Astrocyte (in vitro differentiated cells and primary cell): ENCODE results near the gene ATOSB. TPM values are rescaled to one million over a fixed set of nuclear protein-coding genes. Genes with fewer than 3 reads are reported as not detected.

Experiments used
- DNase-seq: peaks from one replicate; pipeline ENCODE4 v3.0.0-alpha.2; 2010; ENCODE audit warnings: low read depth
- FAIRE-seq: peaks from 2 replicates; lab custom pipeline; 2011; peaks lifted over from hg19 to GRCh38; lab: Jason Lieb, UNC
- H2AFZ ChIP-seq: 2 replicates; pipeline ENCODE4 v1.6.0; 2012; ENCODE audit warnings: low read depth, low read length, inconsistent platforms
- H3K27ac ChIP-seq: 2 replicates; pipeline ENCODE4 v1.5.1; 2011; ENCODE audit warnings: low read depth, low read length, inconsistent platforms
- H3K27me3 ChIP-seq: 2 replicates; pipeline ENCODE4 v1.6.0; 2011; ENCODE audit warnings: low read length, inconsistent platforms; ENCODE audit not compliant: insufficient read depth
- H3K36me3 ChIP-seq: 2 replicates; pipeline ENCODE4 v1.5.1; 2011; ENCODE audit warnings: low read length, inconsistent platforms; ENCODE audit not compliant: insufficient read depth
- H3K4me1 ChIP-seq: 2 replicates; pipeline ENCODE4 v1.5.1; 2011; ENCODE audit warnings: low read length, inconsistent platforms; ENCODE audit not compliant: insufficient read depth
- H3K4me2 ChIP-seq: 2 replicates; pipeline ENCODE4 v1.6.0; 2012; ENCODE audit warnings: low read length, inconsistent platforms
- H3K4me3 ChIP-seq: 2 replicates; pipeline ENCODE4 v1.5.1; 2011; ENCODE audit warnings: low read depth, mild to moderate bottlenecking, low read length, inconsistent platforms; ENCODE audit not compliant: insufficient read depth
- H3K79me2 ChIP-seq: 2 replicates; pipeline ENCODE4 v1.6.0; 2012; ENCODE audit warnings: mild to moderate bottlenecking, low read length, inconsistent platforms; ENCODE audit not compliant: insufficient read depth
- H3K9ac ChIP-seq: 2 replicates; pipeline ENCODE4 v1.6.0; 2012; ENCODE audit warnings: mild to moderate bottlenecking, low read length, inconsistent platforms
- H3K9me3 ChIP-seq: 2 replicates; pipeline ENCODE4 v1.5.1; 2012; ENCODE audit warnings: low read depth, mild to moderate bottlenecking, low read length, inconsistent platforms; ENCODE audit not compliant: insufficient read depth
- H4K20me1 ChIP-seq: 2 replicates; pipeline ENCODE4 v1.6.0; 2012; ENCODE audit warnings: low read length, inconsistent platforms; ENCODE audit not compliant: insufficient read depth
- H3K27ac Mint-ChIP-seq: one replicate; pipeline ENCODE4 v1.8.0; 2021; ENCODE audit warnings: mild to moderate bottlenecking, mixed read lengths; ENCODE audit not compliant: unreplicated experiment
- H3K27me3 Mint-ChIP-seq: one replicate; pipeline ENCODE4 v1.8.0; 2021; ENCODE audit warnings: low read depth, mixed read lengths; ENCODE audit not compliant: unreplicated experiment
- H3K36me3 Mint-ChIP-seq: one replicate; pipeline ENCODE4 v1.8.0; 2021; ENCODE audit warnings: low read depth, mixed read lengths; ENCODE audit not compliant: unreplicated experiment
- H3K4me1 Mint-ChIP-seq: one replicate; pipeline ENCODE4 v1.8.0; 2021; ENCODE audit warnings: low read depth, mixed read lengths; ENCODE audit not compliant: unreplicated experiment
- H3K4me3 Mint-ChIP-seq: one replicate; pipeline ENCODE4 v1.8.0; 2021; ENCODE audit warnings: mild to moderate bottlenecking, moderate library complexity, mixed read lengths; ENCODE audit not compliant: unreplicated experiment
- H3K9me3 Mint-ChIP-seq: one replicate; pipeline ENCODE4 v1.8.0; 2021; ENCODE audit warnings: mild to moderate bottlenecking, mixed read lengths; ENCODE audit not compliant: unreplicated experiment
- CTCF ChIP-seq: IDR thresholded peaks from 2 replicates; pipeline ENCODE4 v1.5.1; 2011; ENCODE audit warnings: low read depth, mild to moderate bottlenecking, inconsistent platforms, low read length, moderate library complexity; ENCODE audit not compliant: insufficient read depth
- EZH2 ChIP-seq: IDR thresholded peaks from 2 replicates; pipeline ENCODE4 v1.6.1; 2012; ENCODE audit warnings: mild to moderate bottlenecking, low read length, inconsistent platforms; ENCODE audit not compliant: insufficient read depth
- total RNA-seq: library from RNA; stranded (reverse); gene quantifications from 2 replicates; pipeline ENCODE4 v1.2.1, GENCODE V29; 2021

ATOSB gene
- total RNA-seq, 1 donor from 2014 or later = 68.9 TPM

GRCh38 chr9:35096035-35096849 is 19.4 kb downstream of the ATOSB start, which contains the start of gene PIGO:
Gene PIGO (minus strand): TSS chr9:35096591. CDS start chr9:35095565, 1,026 bp downstream.
- no peaks in the 10 kb centered on the region for H4K20me1 ChIP-seq
- peak within 1 kb of the TSS; percentile 83 for H3K4me3 Mint-ChIP-seq
- H3K79me2 ChIP-seq = peaks cover 13% of the 10 kb centered on the region
- H3K27me3 ChIP-seq = no peaks in the 10 kb centered on the region
- no peaks in the 10 kb centered on the region for H3K9me3 Mint-ChIP-seq
- no peak for FAIRE-seq
- peaks cover 16% of the 10 kb centered on the region for H3K36me3 ChIP-seq
- no peaks in the 10 kb centered on the region for H3K4me1 ChIP-seq
- TF ChIP-seq EZH2 (no peak), CTCF (peak; percentile 58)
- peak within 1 kb of the TSS; percentile 86 for H3K27ac Mint-ChIP-seq
- peak within 1 kb of the TSS; percentile 89 for H3K4me3 ChIP-seq
- DNase-seq = peak; percentile 64
- H3K27me3 Mint-ChIP-seq = no peaks in the 10 kb centered on the region
- peak within 1 kb of the TSS; percentile 89 for H3K4me2 ChIP-seq
- H3K9ac ChIP-seq = peak within 1 kb of the TSS; percentile 97
- peaks cover 11% of the 10 kb centered on the region for H3K36me3 Mint-ChIP-seq
- peak within 1 kb of the TSS; percentile 94 for H3K27ac ChIP-seq
- H3K9me3 ChIP-seq = no peaks in the 10 kb centered on the region
- no peaks in the 10 kb centered on the region for H3K4me1 Mint-ChIP-seq
- peak within 1 kb of the TSS; percentile 92 for H2AFZ ChIP-seq

GRCh38 chr9:35091536-35091935 is 24.1 kb downstream of the ATOSB start:
- Histone ChIP-seq H4K20me1 (no peaks in the 10 kb centered on the region), H3K4me1 (no peaks in the 10 kb centered on the region), H3K4me2 (no peak overlapping the region), H3K36me3 (peaks cover 8% of the 10 kb centered on the region), H3K27ac (no peak overlapping the region), H3K4me3 (no peak overlapping the region), H3K9me3 (no peaks in the 10 kb centered on the region), H3K9ac (no peak overlapping the region), H3K27me3 (no peaks in the 10 kb centered on the region), H3K79me2 (peaks cover 7% of the 10 kb centered on the region), H2AFZ (no peak overlapping the region)
- Mint-ChIP-seq H3K27ac (no peak overlapping the region), H3K4me1 (no peaks in the 10 kb centered on the region), H3K9me3 (no peaks in the 10 kb centered on the region), H3K4me3 (no peak overlapping the region), H3K27me3 (no peaks in the 10 kb centered on the region), H3K36me3 (peaks cover 21% of the 10 kb centered on the region)
- no peak for FAIRE-seq
- DNase-seq = no peak
- TF ChIP-seq CTCF (no peak), EZH2 (no peak)

DNA sequence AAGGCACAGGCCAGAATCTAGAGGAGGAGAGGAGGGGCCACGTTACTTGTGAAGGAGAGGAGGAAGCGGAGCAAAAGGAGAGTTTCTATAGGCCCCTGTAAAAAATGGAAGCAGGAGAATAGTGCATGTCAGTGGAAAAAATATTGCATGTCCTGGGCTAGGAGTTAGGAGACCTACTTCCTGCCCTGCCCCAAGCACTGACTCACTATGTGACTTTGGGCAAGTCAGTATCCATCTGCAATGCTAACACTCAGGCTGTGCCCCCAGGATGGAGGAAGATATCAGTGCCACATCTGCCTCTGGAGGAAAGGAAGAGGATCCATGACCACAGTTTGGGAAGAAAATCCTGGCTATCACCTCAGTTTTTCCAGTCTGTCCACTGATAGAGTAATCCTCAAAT is 26.2 kb downstream of the ATOSB start:
- Histone ChIP-seq H4K20me1 (no peaks in the 10 kb centered on the region), H3K36me3 (peaks cover 8% of the 10 kb centered on the region), H3K79me2 (no peaks in the 10 kb centered on the region), H2AFZ (no peak overlapping the region), H3K4me1 (no peaks in the 10 kb centered on the region), H3K27me3 (no peaks in the 10 kb centered on the region), H3K9ac (no peak overlapping the region), H3K9me3 (no peaks in the 10 kb centered on the region), H3K27ac (no peak overlapping the region), H3K4me3 (no peak overlapping the region), H3K4me2 (no peak overlapping the region)
- no peaks in the 10 kb centered on the region for H3K9me3 Mint-ChIP-seq
- FAIRE-seq = no peak
- no peak overlapping the region for H3K4me3 Mint-ChIP-seq
- H3K4me1 Mint-ChIP-seq = no peaks in the 10 kb centered on the region
- peaks cover 21% of the 10 kb centered on the region for H3K36me3 Mint-ChIP-seq
- TF ChIP-seq CTCF (no peak), EZH2 (no peak)
- no peaks in the 10 kb centered on the region for H3K27me3 Mint-ChIP-seq
- no peak for DNase-seq
- no peak overlapping the region for H3K27ac Mint-ChIP-seq
